Brain pericyte (primary cell): ENCODE measurements around the gene LPO.
A peak's percentile ranks its signal among the peaks of the same experiment; 100 is the strongest.

Source experiments
- DNase-seq: peaks from one replicate; pipeline ENCODE4 v3.0.0-alpha.2; 2012; ENCODE audit warnings: low read depth, low spot score

The LPO gene

DNA sequence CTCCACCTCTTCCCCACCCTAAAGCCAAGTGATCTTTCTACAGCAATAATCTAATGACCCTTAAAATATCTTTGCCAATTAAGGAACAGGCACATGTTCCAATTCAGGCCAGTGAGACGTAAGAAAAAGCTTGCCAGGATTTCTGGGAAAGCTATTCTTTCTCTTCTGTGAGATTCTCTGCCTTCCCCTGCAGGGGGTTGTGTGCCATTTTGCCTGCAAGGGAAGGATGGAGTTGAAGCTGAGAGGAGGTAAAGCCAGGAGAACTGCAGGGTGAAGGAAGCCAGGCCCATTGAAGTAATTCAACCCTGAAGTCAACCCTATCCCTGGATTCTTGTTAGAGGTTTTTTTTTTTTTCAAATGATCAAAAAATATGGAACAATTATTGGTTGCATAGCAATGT is 9.0 kb upstream of the LPO start:
- DNase-seq = no peak

DNA sequence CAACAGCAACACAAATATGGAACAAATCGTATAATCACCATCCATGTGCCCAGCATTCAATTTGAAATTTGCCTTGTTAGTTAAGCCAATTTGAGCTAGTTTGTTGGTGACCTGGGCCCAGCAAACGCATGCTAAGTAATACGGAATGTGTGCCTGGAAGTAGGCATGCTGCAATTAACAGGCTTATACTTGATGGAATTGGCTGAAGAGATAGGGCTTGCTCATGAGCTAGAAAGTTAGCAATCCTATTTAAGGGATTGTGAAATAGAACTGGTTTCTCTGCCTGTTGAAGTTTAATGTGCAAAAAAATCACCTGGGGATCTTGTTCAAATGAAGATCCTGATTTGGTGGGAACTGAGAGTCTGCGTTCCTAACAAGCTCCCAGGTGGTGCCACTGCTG is 8.5 kb upstream of the LPO start:
- DNase-seq = no peak

DNA sequence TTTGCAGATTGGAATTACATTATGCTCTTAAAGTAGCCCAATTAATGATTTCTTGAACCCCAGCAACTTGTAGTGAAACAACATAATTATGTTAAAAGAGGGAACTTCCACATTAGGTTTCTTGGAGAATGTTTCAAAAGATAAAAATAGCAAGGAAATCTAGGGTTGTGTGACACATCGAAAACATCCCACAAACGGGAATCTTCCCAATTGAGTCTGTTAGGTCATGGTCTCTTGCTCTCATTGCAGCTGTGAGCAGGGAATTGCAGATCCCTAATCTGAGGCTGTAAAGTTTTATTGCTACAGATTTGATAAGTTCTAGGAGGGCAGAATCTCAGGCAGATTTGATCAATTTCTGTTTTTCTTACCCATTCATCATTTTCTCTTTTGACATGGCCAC is 6.7 kb upstream of the LPO start:
- no peak for DNase-seq

- peak; percentile 10 for DNase-seq
Observed at GRCh38 chr17:58232707-58233156, 5.7 kb upstream of the LPO start.

DNA sequence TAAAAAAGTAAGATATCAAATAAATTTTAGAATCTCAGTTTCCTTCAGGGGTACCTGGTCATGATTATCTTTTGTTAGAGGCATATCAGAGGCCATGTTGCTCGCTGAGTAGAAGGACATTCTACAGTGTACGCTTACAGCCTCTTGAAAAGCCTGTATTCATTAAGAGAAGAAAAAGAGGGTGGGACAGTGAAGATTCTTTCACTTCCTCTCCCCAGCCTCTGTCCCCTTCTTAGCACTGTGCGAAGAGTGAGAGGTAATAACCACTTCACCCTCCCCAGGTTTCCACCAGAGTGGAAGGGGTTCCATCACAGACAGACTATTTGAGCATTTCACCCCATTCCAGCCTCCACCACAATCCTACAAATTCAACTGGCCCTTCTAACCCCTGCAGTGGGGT is 4.8 kb upstream of the LPO start:
- DNase-seq = no peak

DNA sequence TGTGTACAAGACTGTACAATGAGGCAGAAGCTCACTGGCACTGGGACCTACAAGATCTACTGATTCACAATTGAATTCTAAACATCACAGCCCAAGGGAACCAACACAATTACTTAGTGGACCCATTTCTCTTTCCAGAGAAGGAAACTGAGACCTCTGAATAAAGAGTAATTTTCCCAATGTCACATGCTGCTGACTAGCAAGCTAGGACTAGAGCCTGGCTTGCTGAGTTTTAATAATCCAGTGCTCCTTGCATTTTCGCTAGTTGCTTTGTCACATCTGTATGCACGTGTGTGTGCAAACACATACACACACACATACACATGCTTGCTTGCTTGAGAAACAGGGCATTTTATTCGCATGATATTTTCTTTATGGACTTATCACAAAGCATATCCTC is 3.9 kb upstream of the LPO start:
- DNase-seq = no peak

- no peak for DNase-seq
Observed at GRCh38 chr17:58235821-58236220, 2.6 kb upstream of the LPO start.

- no peak for DNase-seq
Observed at GRCh38 chr17:58236394-58236793, 2.0 kb upstream of the LPO start.

GRCh38 chr17:58239987-58240386 is 1.6 kb downstream of the LPO start:
- DNase-seq = no peak

- DNase-seq = no peak
Observed at GRCh38 chr17:58242171-58242784, 3.9 kb downstream of the LPO start.

DNA sequence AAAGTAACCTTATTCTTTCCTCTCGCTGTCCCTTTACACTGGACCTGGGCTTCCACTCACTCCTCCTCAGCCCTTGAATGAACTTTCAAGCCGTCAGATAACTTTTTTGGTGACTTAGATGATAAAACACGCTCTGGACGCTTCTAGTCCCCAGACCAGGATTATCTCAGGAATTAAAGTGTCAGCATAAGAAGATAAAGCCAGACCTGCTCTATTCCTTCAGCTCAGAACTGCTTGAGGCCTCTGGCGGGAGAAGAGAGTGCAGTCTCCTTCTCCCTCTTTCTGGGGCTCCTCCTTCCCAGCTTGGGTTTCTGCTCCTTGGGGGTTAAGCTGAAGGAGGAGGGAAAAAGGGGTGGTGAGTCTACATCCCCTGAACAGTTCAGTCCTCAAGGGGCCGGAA is 6.6 kb downstream of the LPO start:
- DNase-seq = no peak

DNA sequence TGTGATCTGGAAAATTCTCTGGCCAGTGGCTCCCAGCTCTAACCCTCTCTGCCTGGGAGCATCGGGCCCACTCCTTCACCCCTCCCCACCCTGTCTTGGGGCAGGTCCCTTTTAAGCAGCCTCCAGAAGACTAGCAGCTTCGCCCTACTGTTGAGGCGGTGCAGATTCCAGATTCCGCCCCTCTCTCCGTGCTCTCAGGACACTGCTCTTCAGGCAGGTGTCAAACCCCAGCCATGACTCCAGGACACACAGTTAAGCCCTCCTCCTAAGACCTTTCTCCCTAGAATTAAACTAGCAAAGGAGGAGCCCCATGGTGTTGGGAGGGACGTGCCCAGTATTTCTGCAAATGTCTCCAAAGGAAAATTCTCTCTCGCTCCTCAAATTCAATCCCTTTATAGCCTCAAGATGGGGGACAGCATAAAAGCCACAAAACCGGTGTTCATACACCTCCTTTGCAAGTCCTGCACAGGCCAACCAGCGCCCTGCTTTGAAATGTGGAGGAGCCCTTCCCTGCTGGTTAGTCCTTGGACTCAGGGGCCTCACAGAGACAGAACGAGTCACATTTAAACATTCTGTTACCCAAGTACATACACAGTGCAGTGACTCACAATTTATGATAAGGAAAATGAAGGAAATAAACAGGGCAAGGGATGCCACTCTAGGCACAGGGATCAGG is 7.2 kb downstream of the LPO start:
- DNase-seq = no peak

DNA sequence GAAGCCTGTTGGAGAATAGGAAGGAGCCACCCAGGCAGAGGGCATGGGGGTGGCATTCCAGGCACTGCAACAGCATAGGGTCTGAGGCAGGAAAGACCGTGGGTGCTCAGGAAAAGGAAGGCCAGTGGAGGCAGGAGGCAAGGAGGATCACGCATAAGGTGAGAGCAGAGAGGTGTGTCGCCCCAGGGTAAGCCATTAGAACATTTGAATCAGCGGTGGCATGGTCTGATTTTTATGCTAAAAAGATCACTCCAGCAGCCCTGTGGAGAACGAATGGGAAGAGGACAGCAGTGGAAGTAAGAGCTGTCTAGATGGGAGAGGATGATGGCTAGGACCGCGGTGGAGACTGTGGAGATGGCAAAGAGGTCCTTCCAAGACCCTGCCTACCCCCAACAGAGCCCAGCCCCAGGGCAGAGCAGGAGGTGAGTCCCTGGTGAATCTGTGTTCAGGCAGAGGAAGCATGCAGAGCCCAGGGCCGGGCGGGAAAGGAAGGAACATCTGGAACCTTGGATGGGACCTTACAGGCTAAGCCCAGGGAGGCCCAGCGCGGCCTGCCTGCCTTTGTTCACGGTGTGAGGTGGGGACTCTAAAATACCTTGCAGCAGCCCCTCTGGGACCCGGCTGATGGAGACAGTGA is 7.8 kb downstream of the LPO start:
- no peak for DNase-seq

DNA sequence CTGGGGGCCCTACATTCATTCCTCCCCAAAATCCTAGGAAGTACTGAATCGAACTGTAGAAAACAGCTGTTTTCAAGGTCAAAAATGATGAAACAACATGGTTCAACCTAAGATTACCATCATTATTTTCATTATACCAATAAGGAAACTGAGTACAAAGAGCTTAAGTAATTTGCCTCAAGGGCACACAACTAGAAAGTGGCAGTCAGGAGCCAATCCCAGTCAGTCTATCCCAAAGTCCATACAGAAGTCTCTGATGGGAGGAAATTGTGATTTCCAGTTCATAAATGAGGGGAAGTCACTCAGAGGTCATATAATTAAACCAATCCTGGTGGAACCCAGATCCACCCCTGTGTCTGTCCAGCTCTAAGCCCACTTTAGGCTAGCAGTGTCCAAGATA is 8.4 kb downstream of the LPO start:
- DNase-seq = no peak

DNA sequence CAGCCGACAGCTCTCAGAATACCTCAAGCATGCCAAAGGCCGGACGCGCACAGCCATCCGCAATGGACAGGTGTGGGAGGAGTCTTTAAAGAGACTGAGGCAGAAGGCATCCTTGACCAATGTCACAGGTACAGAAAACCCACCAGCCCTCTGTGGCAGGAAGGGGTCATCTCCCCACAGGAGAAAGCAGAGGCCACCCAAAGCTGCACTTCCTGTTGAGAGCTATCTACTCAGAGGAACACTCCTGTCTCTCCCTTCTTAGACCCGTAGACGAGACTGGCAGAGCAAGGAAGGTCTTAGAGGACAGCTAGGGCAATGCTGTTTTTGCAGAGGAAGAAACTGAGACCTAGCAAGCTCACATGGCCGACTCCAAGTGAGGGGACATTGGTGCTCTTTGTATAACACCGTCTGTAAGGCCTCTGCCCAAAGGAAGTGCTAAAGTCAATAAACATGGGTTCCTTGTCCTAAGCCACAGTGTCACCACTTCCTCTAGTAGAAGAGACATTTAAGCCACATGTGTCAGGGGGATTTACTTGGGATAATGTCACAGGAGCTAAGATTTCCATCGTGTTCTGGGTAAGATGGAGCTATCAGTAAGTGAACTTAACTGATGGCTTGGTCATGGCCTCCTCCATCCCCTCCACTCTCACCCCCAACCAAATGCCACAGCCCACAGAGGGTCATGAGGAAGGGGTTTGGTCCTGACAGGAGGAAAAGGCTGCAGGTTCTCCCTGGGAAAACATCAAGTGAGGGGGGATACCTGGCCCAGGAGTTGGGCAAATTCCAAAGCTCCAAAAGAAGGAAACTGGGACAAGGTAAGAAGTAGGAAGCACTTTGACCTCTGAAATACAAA is 9.4 kb downstream of the LPO start:
- DNase-seq = no peak

- no peak for DNase-seq
Observed at GRCh38 chr17:58248955-58249269, 10.5 kb downstream of the LPO start.

- DNase-seq = no peak
Observed at GRCh38 chr17:58249270-58250133, 11.1 kb downstream of the LPO start.

GRCh38 chr17:58250344-58251011 is 12.1 kb downstream of the LPO start:
- no peak for DNase-seq

- no peak for DNase-seq
Observed at GRCh38 chr17:58252141-58252540, 13.8 kb downstream of the LPO start.

DNA sequence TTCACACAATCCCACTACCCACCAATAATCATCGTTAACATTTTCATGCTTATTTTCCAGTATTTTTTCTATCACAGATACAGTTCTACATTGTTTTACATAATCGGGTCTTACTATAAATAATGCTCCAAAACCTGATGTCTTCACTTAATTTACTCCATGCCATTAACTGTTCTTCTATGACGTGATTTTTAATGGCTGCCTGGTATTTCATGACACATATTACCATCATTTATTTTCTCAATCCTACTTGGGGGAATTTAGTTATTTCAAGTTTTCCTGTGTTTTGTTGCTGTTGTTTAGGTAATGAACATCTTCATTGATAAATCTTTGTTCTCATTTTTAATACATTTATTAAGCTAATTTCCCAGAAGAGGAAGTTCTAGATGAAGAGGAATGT is 14.7 kb downstream of the LPO start:
- DNase-seq = no peak

DNA sequence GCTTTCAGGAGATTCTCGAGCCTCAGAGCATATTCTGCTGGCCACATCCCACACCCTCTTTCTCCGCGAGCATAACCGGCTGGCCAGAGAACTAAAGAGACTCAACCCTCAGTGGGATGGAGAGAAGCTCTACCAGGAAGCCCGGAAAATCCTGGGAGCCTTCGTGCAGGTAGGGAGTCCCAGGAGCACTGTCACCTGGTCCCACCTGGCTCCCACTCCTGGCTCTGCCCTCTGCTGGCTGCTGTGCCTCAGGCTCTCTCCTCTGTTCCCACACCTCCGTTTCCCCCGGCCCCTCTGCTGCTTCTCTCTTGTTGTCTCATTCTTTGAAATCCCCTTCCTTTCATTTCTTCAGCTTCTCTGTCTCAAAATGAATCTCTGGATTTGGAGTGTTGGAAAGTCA is 16.4 kb downstream of the LPO start:
- DNase-seq = no peak
